OCI-LY1 (cell line): ENCODE data around the gene GALNT14.

Experiments used
- CTCF ChIP-seq: fragments of 200-600 bp; sonication (generic), shearing (Covaris generic); IDR thresholded peaks from 2 replicates; pipeline ENCODE4 v1.5.1; 2017; ENCODE audit warnings: mild to moderate bottlenecking, antibody characterized with exemption, low read length, moderate library complexity, mixed read lengths
- EZH2 ChIP-seq: fragments of 200-600 bp; sonication (generic), shearing (Covaris generic); IDR thresholded peaks from 2 replicates; pipeline ENCODE4 v1.8.0; 2017; ENCODE audit warnings: borderline replicate concordance, mixed run types, mild to moderate bottlenecking, antibody characterized with exemption, low read length, moderate library complexity, mixed read lengths

- TF ChIP-seq CTCF: no peak
- TF ChIP-seq EZH2: no peak
These were observed 71.7 kb downstream of the GALNT14 start for GRCh38 chr2:31066551-31066950.
